ENCODE results near the gene SCRT2. TPM values are rescaled to one million over a fixed set of nuclear protein-coding genes. Genes with fewer than 3 reads are reported as not detected.

Gene SCRT2
- total and polyA plus RNA-seq, 2 donors from 2014 or later: not detected

DNA sequence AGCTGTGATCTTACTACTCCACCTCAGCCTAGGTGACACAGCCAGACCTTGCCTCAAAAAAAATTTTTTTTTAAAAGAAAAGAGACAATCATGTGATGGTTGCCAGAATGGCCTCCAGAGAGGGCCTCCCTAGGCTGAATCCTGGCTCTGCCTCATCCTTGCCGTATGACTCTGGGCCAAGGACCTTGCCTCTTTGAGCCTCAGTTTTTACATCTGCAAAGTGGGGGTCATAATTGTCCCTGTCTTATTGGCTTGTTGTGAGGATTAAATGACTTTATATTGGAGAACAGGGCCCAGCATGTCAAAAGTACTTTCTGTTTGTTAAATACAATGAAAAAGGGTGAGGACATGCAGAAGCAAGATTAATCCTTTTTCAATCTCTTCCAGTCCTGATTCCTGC lies 37.0 kb downstream of the SCRT2 start:
- H3K4me3 ChIP-seq (ENCODE audit: low read length in 3 of 3): no peak overlapping the region
- no peak for FAIRE-seq
- no peak overlapping the region for H3K9ac ChIP-seq (ENCODE audit: low read length in 3 of 3)
- H3K36me3 ChIP-seq (ENCODE audit: control insufficient read depth in 2 of 3, insufficient read depth in 3 of 3, low read length in 3 of 3): no peaks in the 10 kb centered on the region
- TF ChIP-seq CTCF (IDR thresholded peaks at IDR 0.05; ENCODE audit: borderline replicate concordance, extremely low read depth, insufficient read depth): no peak
- intact Hi-C loops (cut with DNase I): no loop called here
- no peaks in the 10 kb centered on the region for H3K27me3 ChIP-seq (ENCODE audit: control insufficient read depth, insufficient read depth, low read length)
- DNase-seq: no peak
- no peaks in the 10 kb centered on the region for H3K9me3 ChIP-seq (ENCODE audit: control insufficient read depth in 2 of 3, insufficient read depth in 1 of 3, low read length in 3 of 3)
- H3K4me1 ChIP-seq (ENCODE audit: control insufficient read depth in 2 of 3, insufficient read depth in 2 of 3, low read depth in 1 of 3, low read length in 3 of 3): no peaks in the 10 kb centered on the region
- no peak overlapping the region for H3K27ac ChIP-seq (ENCODE audit: low read depth in 2 of 2, low read length in 2 of 2)

DNA sequence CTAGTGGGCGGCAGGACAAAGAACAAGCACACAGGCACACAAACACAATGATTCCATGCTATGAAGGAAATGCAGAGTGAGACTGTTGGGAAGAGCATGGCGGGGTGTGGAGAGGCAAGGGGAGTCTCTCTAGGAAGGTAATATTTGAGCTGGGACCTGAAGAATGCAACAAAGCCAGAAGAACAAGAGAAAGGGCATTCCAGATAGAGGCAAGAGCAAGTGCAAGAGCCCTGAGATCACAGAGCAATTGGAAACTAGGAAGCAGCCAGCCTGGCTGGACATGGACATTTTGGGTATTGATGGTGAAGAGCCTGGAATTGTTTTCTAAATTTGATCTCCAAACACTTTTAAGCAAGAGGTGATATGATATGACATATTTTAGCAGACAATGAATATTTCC lies 38.0 kb downstream of the SCRT2 start:
- FAIRE-seq (no peak), DNase-seq (no peak)
- Histone ChIP-seq H3K4me1 (ENCODE audit: control insufficient read depth in 2 of 3, insufficient read depth in 2 of 3, low read depth in 1 of 3, low read length in 3 of 3) (no peaks in the 10 kb centered on the region), H3K27ac (ENCODE audit: low read depth in 2 of 2, low read length in 2 of 2) (no peak overlapping the region), H3K9ac (ENCODE audit: low read length in 3 of 3) (no peak overlapping the region), H3K36me3 (ENCODE audit: control insufficient read depth in 2 of 3, insufficient read depth in 3 of 3, low read length in 3 of 3) (no peaks in the 10 kb centered on the region), H3K9me3 (ENCODE audit: control insufficient read depth in 2 of 3, insufficient read depth in 1 of 3, low read length in 3 of 3) (no peaks in the 10 kb centered on the region), H3K27me3 (ENCODE audit: control insufficient read depth, insufficient read depth, low read length) (no peaks in the 10 kb centered on the region), H3K4me3 (ENCODE audit: low read length in 3 of 3) (no peak overlapping the region)
- no peak for TF ChIP-seq CTCF (IDR thresholded peaks at IDR 0.05; ENCODE audit: borderline replicate concordance, extremely low read depth, insufficient read depth)
- intact Hi-C loops (cut with DNase I): no loop called here

GRCh38 chr20:635893-636338 lies 39.7 kb downstream of the SCRT2 start:
- H3K36me3 ChIP-seq (ENCODE audit: control insufficient read depth in 2 of 3, insufficient read depth in 3 of 3, low read length in 3 of 3): no peaks in the 10 kb centered on the region
- no peak overlapping the region for H3K4me3 ChIP-seq (ENCODE audit: low read length in 3 of 3)
- no peak for DNase-seq
- H3K9ac ChIP-seq (ENCODE audit: low read length in 3 of 3): no peak overlapping the region
- H3K27ac ChIP-seq (ENCODE audit: low read depth in 2 of 2, low read length in 2 of 2): no peak overlapping the region
- H3K4me1 ChIP-seq (ENCODE audit: control insufficient read depth in 2 of 3, insufficient read depth in 2 of 3, low read depth in 1 of 3, low read length in 3 of 3): no peaks in the 10 kb centered on the region
- H3K27me3 ChIP-seq (ENCODE audit: control insufficient read depth, insufficient read depth, low read length): no peaks in the 10 kb centered on the region
- H3K9me3 ChIP-seq (ENCODE audit: control insufficient read depth in 2 of 3, insufficient read depth in 1 of 3, low read length in 3 of 3): no peaks in the 10 kb centered on the region
- no peak for FAIRE-seq
- intact Hi-C loops (cut with DNase I): no loop called here
- no peak for TF ChIP-seq CTCF (IDR thresholded peaks at IDR 0.05; ENCODE audit: borderline replicate concordance, extremely low read depth, insufficient read depth)
